Neural crest cell (in vitro differentiated cells): Measurements from ENCODE around the gene FAM43A. TPM values are rescaled to one million over a fixed set of nuclear protein-coding genes. Genes with fewer than 3 reads are reported as not detected.

Source experiments
- DNase-seq: peaks from one replicate; pipeline ENCODE4 v3.0.0; 2021; ENCODE audit warnings: low read depth, mixed read lengths, low spot score
- H3K27ac Mint-ChIP-seq: one replicate; pipeline ENCODE4 v1.8.0; 2021; ENCODE audit warnings: mild to moderate bottlenecking, mixed read lengths; ENCODE audit not compliant: unreplicated experiment
- H3K27me3 Mint-ChIP-seq: 2 replicates; pipeline ENCODE4 v1.8.0; 2021; ENCODE audit warnings: low read depth, mild to moderate bottlenecking, mixed read lengths
- H3K36me3 Mint-ChIP-seq: 2 replicates; pipeline ENCODE4 v1.8.0; 2021; ENCODE audit warnings: low read depth, mild to moderate bottlenecking, mixed read lengths
- H3K4me1 Mint-ChIP-seq: 2 replicates; pipeline ENCODE4 v1.8.0; 2021; ENCODE audit warnings: mixed read lengths
- H3K4me3 Mint-ChIP-seq: one replicate; pipeline ENCODE4 v1.8.0; 2021; ENCODE audit warnings: mild to moderate bottlenecking, mixed read lengths
- H3K9me3 Mint-ChIP-seq: 2 replicates; pipeline ENCODE4 v1.8.0; 2021; ENCODE audit warnings: mixed read lengths
- total RNA-seq: library from RNA; stranded (reverse); gene quantifications from 2 replicates; pipeline ENCODE4 v1.2.1, GENCODE V29; 2021
- TF ChIP-seq, protein P1 (sequence below): fragments of 200-600 bp; sonication (generic); conservative IDR thresholded peaks from 2 replicates; pipeline ENCODE4 v1.5.0; 2021; ENCODE audit warnings: antibody characterized with exemption, mild to moderate bottlenecking

Gene FAM43A
- total RNA-seq, 1 donor from 2014 or later, result 1.4 TPM

GRCh38 chr3:194713299-194714136, 27.8 kb downstream of the FAM43A start:
- DNase-seq, result no peak
- no peak overlapping the region for H3K27ac Mint-ChIP-seq

GRCh38 chr3:194714137-194714455, 28.4 kb downstream of the FAM43A start:
- no peaks in the 10 kb centered on the region for H3K9me3 Mint-ChIP-seq
- no peak overlapping the region for H3K27ac Mint-ChIP-seq
- TF ChIP-seq, protein P1, sequence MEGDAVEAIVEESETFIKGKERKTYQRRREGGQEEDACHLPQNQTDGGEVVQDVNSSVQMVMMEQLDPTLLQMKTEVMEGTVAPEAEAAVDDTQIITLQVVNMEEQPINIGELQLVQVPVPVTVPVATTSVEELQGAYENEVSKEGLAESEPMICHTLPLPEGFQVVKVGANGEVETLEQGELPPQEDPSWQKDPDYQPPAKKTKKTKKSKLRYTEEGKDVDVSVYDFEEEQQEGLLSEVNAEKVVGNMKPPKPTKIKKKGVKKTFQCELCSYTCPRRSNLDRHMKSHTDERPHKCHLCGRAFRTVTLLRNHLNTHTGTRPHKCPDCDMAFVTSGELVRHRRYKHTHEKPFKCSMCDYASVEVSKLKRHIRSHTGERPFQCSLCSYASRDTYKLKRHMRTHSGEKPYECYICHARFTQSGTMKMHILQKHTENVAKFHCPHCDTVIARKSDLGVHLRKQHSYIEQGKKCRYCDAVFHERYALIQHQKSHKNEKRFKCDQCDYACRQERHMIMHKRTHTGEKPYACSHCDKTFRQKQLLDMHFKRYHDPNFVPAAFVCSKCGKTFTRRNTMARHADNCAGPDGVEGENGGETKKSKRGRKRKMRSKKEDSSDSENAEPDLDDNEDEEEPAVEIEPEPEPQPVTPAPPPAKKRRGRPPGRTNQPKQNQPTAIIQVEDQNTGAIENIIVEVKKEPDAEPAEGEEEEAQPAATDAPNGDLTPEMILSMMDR, result no peak
- no peaks in the 10 kb centered on the region for H3K4me1 Mint-ChIP-seq
- H3K4me3 Mint-ChIP-seq, result no peak overlapping the region
- H3K27me3 Mint-ChIP-seq, result peaks cover 3% of the 10 kb centered on the region
- no peaks in the 10 kb centered on the region for H3K36me3 Mint-ChIP-seq
- no peak for DNase-seq

More at GRCh38 chr3:194713299-194714136, 27.8 kb downstream of the FAM43A start:
- no peaks in the 10 kb centered on the region for H3K4me1 Mint-ChIP-seq
- TF ChIP-seq, protein P1, result no peak
- peaks cover 3% of the 10 kb centered on the region for H3K27me3 Mint-ChIP-seq
- H3K4me3 Mint-ChIP-seq, result no peak overlapping the region
- no peaks in the 10 kb centered on the region for H3K36me3 Mint-ChIP-seq
- no peaks in the 10 kb centered on the region for H3K9me3 Mint-ChIP-seq

DNA sequence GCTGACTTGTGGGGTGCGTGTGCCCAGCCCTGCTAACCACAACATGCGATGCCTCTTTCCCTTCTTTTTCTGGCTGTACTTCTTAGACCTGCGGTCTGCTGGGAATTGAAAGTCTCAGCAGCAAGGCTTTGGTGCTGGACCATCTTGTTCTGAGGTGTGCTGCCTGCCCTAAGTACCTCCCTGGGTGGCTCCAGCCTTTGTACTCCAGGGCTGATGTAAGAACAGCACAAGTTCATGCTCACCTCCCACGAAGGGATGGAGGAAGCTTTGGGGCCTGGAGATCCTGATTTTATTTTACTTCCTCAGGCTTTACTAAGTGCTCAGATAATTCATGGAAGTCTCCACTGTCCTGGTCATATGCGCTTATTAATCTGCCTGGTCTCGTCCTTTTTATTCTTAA, 28.9 kb downstream of the FAM43A start:
- TF ChIP-seq, protein P1, result no peak
- Mint-ChIP-seq H3K36me3 (no peaks in the 10 kb centered on the region), H3K27me3 (peaks cover 3% of the 10 kb centered on the region), H3K9me3 (no peaks in the 10 kb centered on the region), H3K4me3 (no peak overlapping the region), H3K4me1 (no peaks in the 10 kb centered on the region), H3K27ac (no peak overlapping the region)
- DNase-seq, result no peak

GRCh38 chr3:194715022-194715800, 29.5 kb downstream of the FAM43A start:
- Mint-ChIP-seq H3K36me3 (no peaks in the 10 kb centered on the region), H3K4me1 (no peaks in the 10 kb centered on the region), H3K27ac (no peak overlapping the region), H3K9me3 (no peaks in the 10 kb centered on the region), H3K27me3 (peaks cover 3% of the 10 kb centered on the region), H3K4me3 (no peak overlapping the region)
- TF ChIP-seq, protein P1, result no peak
- DNase-seq, result no peak

GRCh38 chr3:194718079-194718478, 32.4 kb downstream of the FAM43A start:
- no peak for DNase-seq
- Mint-ChIP-seq H3K4me1 (no peaks in the 10 kb centered on the region), H3K4me3 (no peak overlapping the region), H3K9me3 (no peaks in the 10 kb centered on the region), H3K27ac (no peak overlapping the region), H3K36me3 (no peaks in the 10 kb centered on the region), H3K27me3 (peaks cover 3% of the 10 kb centered on the region)
- TF ChIP-seq, protein P1, result no peak
